GM12874 (cell line): ENCODE measurements around the gene UPF3A.

Experiments
- CTCF ChIP-seq: IDR thresholded peaks from 2 replicates; pipeline ENCODE4 v1.5.1; 2011; ENCODE audit warnings: low read depth, mild to moderate bottlenecking, control low read depth, low read length, moderate library complexity; ENCODE audit not compliant: insufficient read depth

Gene UPF3A

GRCh38 chr13:114259374-114259773, 22.0 kb upstream of the UPF3A start:
- no peak for TF ChIP-seq CTCF

GRCh38 chr13:114259974-114260373, 21.4 kb upstream of the UPF3A start:
- no peak for TF ChIP-seq CTCF

- no peak for TF ChIP-seq CTCF
Measured at GRCh38 chr13:114260814-114261213, 20.6 kb upstream of the UPF3A start.

- TF ChIP-seq CTCF: no peak
Measured at GRCh38 chr13:114261328-114261965, 20.0 kb upstream of the UPF3A start.

GRCh38 chr13:114263578-114263977, 17.8 kb upstream of the UPF3A start:
- TF ChIP-seq CTCF: no peak

- no peak for TF ChIP-seq CTCF
Measured at GRCh38 chr13:114264886-114265611, 16.4 kb upstream of the UPF3A start.

GRCh38 chr13:114266241-114266640, 15.2 kb upstream of the UPF3A start:
- no peak for TF ChIP-seq CTCF
